ENCODE measurements around the gene SRSF3. TPM values are rescaled to one million over a fixed set of nuclear protein-coding genes. Genes with fewer than 3 reads are reported as not detected.

The SRSF3 gene
- total RNA-seq, 1 experiment from 2014 or later = 954 TPM

GRCh38 chr6:36592221-36592655 is 1.9 kb upstream of the SRSF3 start:
- no peak overlapping the region for H4K5ac ChIP-seq (ENCODE audit: insufficient read length, low read depth, low read length)
- H3K4me1 ChIP-seq (ENCODE audit: insufficient read depth, low read length) = no peaks in the 10 kb centered on the region
- H3K23me2 ChIP-seq (ENCODE audit: insufficient read length, low read depth, low read length, poor library complexity, severe bottlenecking) = peaks cover 10% of the 10 kb centered on the region
- H3K14ac ChIP-seq (ENCODE audit: insufficient read depth, low read length) = no peak overlapping the region
- Mint-ChIP-seq H3K27ac (no peak overlapping the region; a peak in 1 of 7 replicates), H3K4me3 (peak overlapping the region; percentile 29 to 45; a peak in 4 of 5 replicates), H3K9me3 (peaks cover 12 to 15% of the 10 kb centered on the region in 2 experiments; a peak in 4 of 5 replicates), H3K27me3 (ENCODE audit: low read depth) (peaks cover 4% of the 10 kb centered on the region), H3K36me3 (ENCODE audit: insufficient read depth in 1 of 3, low read depth in 3 of 3) (peaks cover 29 to 33% (median 32%) of the 10 kb centered on the region in 3 experiments), H3K4me1 (peaks cover 16 to 17% of the 10 kb centered on the region in 2 experiments)
- no peak overlapping the region for H3K18ac ChIP-seq (ENCODE audit: insufficient read length, low read depth, low read length)
- H3K4ac ChIP-seq (ENCODE audit: low read depth, low read length) = no peak overlapping the region
- H3K79me1 ChIP-seq (ENCODE audit: insufficient read depth, low read depth, low read length, poor library complexity, severe bottlenecking) = no peaks in the 10 kb centered on the region
- peaks cover 29% of the 10 kb centered on the region for H3K79me2 ChIP-seq (ENCODE audit: insufficient read depth, low read length)
- no peak overlapping the region for H3K56ac ChIP-seq (ENCODE audit: insufficient read length, low read depth, low read length)
- H3K9me3 ChIP-seq (ENCODE audit: control insufficient read depth, low read depth, low read length) = no peaks in the 10 kb centered on the region
- WGBS (ENCODE audit: extremely low coverage, insufficient read length, low lambda C conversion rate) = no CpG with 5 or more reads among the region's 12 CpGs
- no peak overlapping the region for H2BK15ac ChIP-seq (ENCODE audit: low read depth, low read length)
- H3K9ac ChIP-seq (ENCODE audit: extremely low read depth, insufficient read length, low read length) = no peak overlapping the region
- no peak overlapping the region for H2AK5ac ChIP-seq (ENCODE audit: insufficient read length, low read length)
- no peak overlapping the region for H2BK20ac ChIP-seq (ENCODE audit: low read depth, low read length, poor library complexity, severe bottlenecking)
- no peak overlapping the region for H3K27ac ChIP-seq (ENCODE audit: insufficient read length, low read depth, low read length)
- H4K91ac ChIP-seq (ENCODE audit: insufficient read length, low read depth, low read length) = no peak overlapping the region
- no peaks in the 10 kb centered on the region for H4K20me1 ChIP-seq (ENCODE audit: control insufficient read depth, insufficient read depth, insufficient read length)
- no peak overlapping the region for H2BK12ac ChIP-seq (ENCODE audit: insufficient read length, low read depth, low read length)
- TF ChIP-seq, protein P1, sequence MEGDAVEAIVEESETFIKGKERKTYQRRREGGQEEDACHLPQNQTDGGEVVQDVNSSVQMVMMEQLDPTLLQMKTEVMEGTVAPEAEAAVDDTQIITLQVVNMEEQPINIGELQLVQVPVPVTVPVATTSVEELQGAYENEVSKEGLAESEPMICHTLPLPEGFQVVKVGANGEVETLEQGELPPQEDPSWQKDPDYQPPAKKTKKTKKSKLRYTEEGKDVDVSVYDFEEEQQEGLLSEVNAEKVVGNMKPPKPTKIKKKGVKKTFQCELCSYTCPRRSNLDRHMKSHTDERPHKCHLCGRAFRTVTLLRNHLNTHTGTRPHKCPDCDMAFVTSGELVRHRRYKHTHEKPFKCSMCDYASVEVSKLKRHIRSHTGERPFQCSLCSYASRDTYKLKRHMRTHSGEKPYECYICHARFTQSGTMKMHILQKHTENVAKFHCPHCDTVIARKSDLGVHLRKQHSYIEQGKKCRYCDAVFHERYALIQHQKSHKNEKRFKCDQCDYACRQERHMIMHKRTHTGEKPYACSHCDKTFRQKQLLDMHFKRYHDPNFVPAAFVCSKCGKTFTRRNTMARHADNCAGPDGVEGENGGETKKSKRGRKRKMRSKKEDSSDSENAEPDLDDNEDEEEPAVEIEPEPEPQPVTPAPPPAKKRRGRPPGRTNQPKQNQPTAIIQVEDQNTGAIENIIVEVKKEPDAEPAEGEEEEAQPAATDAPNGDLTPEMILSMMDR (conservative IDR thresholded peaks at IDR 0.05) = no peak
- no peak overlapping the region for H3K23ac ChIP-seq (ENCODE audit: insufficient read length, low read depth, low read length)
- H2AFZ ChIP-seq (ENCODE audit: low read length) = no peak overlapping the region
- H3K27me3 ChIP-seq (ENCODE audit: insufficient read depth, low read length) = no peaks in the 10 kb centered on the region
- H3K4me2 ChIP-seq (ENCODE audit: insufficient read depth, insufficient read length, low read length) = no peak overlapping the region
- no peak overlapping the region for H2BK120ac ChIP-seq (ENCODE audit: low read depth, low read length, poor library complexity, severe bottlenecking)
- no peak overlapping the region for H2BK5ac ChIP-seq (ENCODE audit: insufficient read length, low read length)
- no peak overlapping the region for H3T11ph ChIP-seq (ENCODE audit: low read length)
- no peak overlapping the region for H4K8ac ChIP-seq (replicated peaks; ENCODE audit: insufficient read length, low read depth, low read length)
- no peak for DNase-seq
